ENCODE measurements around the gene KLF16.
A peak's percentile ranks its signal among the peaks of the same experiment; 100 is the strongest.

KLF16 gene

DNA sequence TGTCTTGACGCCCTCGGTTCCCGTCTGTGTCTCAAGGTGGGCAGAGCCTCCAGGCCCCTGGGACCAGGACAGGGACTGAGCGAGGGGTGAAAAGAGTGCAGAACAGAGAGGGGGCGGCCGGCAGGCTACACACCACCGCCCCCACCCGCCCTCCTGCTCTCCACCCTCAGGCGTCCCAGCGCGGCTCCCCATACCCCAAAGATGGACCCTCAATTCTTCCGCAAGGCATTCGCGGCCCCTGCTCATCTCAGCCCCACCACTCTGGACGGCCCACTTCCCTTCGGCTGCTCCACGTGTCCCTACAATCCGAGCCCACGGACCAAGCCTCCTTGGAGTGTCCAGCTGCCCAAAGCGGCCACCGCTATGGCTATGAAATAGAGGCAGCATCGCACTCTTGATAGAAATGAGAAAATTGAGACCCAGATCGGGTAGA, 1.8 kb downstream of the KLF16 start:
- H4K20me1 ChIP-seq (ENCODE audit: insufficient read depth, low read length) = no peaks in the 10 kb centered on the region
- H3K9me2 ChIP-seq (replicated peaks; ENCODE audit: insufficient read depth, low read length) = no peaks in the 10 kb centered on the region
- H3K79me2 ChIP-seq (ENCODE audit: low read length) = peaks cover 67% of the 10 kb centered on the region
- peak overlapping the region; percentile 69; the same call in 1 of the 2 replicates for H3K9ac ChIP-seq (ENCODE audit: low read length)
- peaks cover 31% of the 10 kb centered on the region for H3F3A ChIP-seq (ENCODE audit: insufficient read depth, low read length)
- peak overlapping the region; percentile 97 for H3K4me2 ChIP-seq (ENCODE audit: low read depth, low read length)
- H3K27ac ChIP-seq (ENCODE audit: low read length) = no peak overlapping the region
- H2AFZ ChIP-seq (ENCODE audit: low read length) = no peak overlapping the region
- peak overlapping the region; percentile 98 for H3K4me3 ChIP-seq (ENCODE audit: low read length)
- TF ChIP-seq EZH2phosphoT487 (IDR thresholded peaks at IDR 0.05; ENCODE audit: low read length) (no peak), EZH2 (optimal IDR thresholded peaks at IDR 0.05; ENCODE audit: low read depth, low read length) (no peak)
- TF ChIP-seq, protein P1, sequence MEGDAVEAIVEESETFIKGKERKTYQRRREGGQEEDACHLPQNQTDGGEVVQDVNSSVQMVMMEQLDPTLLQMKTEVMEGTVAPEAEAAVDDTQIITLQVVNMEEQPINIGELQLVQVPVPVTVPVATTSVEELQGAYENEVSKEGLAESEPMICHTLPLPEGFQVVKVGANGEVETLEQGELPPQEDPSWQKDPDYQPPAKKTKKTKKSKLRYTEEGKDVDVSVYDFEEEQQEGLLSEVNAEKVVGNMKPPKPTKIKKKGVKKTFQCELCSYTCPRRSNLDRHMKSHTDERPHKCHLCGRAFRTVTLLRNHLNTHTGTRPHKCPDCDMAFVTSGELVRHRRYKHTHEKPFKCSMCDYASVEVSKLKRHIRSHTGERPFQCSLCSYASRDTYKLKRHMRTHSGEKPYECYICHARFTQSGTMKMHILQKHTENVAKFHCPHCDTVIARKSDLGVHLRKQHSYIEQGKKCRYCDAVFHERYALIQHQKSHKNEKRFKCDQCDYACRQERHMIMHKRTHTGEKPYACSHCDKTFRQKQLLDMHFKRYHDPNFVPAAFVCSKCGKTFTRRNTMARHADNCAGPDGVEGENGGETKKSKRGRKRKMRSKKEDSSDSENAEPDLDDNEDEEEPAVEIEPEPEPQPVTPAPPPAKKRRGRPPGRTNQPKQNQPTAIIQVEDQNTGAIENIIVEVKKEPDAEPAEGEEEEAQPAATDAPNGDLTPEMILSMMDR (IDR thresholded peaks at IDR 0.05; ENCODE audit: low read length) = no peak
- DNase-seq = no peak
- H3K9me3 ChIP-seq (replicated peaks; ENCODE audit: insufficient read depth, low read length) = no peaks in the 10 kb centered on the region
- H3K4me1 ChIP-seq (ENCODE audit: low read length) = peaks cover 20% of the 10 kb centered on the region
- H3K27me3 ChIP-seq (replicated peaks; ENCODE audit: insufficient read depth, low read length) = no peaks in the 10 kb centered on the region
- no peaks in the 10 kb centered on the region for H3K36me3 ChIP-seq (replicated peaks; ENCODE audit: insufficient read depth, low read length)

DNA sequence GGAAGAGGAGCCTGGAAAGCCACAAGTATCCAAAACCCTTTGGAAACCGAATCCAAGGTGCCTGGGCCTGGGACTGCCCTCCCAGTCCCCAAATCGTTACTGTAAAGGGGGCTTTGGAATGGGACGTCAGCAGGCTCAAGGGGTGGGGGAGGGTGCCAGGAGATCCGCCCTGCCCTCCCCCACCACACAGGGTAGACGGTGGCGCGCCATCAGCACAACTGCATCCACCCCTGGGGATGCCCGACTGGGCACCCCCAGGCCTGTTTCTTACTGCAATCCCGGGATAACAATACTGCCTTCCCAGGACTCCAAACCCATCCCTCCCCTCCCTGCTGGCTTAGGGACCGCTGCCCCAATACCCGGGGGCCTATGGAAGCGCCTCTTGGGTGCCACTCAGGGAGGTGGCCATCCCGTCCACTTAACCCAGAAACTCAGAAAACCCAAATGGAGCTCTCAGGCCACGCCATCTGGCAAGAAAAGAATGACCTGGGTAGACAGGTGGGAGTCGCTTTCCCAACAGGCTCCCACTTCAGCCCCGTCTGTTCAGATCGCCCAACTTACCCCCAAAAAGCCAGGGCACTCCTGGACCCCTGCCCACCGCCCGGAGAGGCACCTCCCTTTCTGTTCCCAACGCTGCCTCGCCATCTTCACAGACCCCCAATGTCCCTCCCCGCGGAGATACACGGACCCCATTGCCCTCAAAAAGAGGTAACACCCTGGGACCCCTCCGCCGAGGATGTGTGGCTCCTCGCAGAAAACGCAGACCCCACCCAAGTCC, 2.4 kb downstream of the KLF16 start:
- TF ChIP-seq EZH2phosphoT487 (IDR thresholded peaks at IDR 0.05; ENCODE audit: low read length) (no peak), EZH2 (optimal IDR thresholded peaks at IDR 0.05; ENCODE audit: low read depth, low read length) (no peak)
- TF ChIP-seq, protein P1 (IDR thresholded peaks at IDR 0.05; ENCODE audit: low read length) = no peak
- Histone ChIP-seq H2AFZ (ENCODE audit: low read length) (no peak overlapping the region), H3K36me3 (replicated peaks; ENCODE audit: insufficient read depth, low read length) (no peaks in the 10 kb centered on the region), H3K4me3 (ENCODE audit: low read length) (peak overlapping the region; percentile 98; the same call in 1 of the 2 replicates), H3K79me2 (ENCODE audit: low read length) (peaks cover 73% of the 10 kb centered on the region), H3K4me1 (ENCODE audit: low read length) (peaks cover 22% of the 10 kb centered on the region), H3K4me2 (ENCODE audit: low read depth, low read length) (peak overlapping the region; percentile 97; the same call in 1 of the 2 replicates), H3K9ac (ENCODE audit: low read length) (no peak overlapping the region), H4K20me1 (ENCODE audit: insufficient read depth, low read length) (no peaks in the 10 kb centered on the region), H3F3A (ENCODE audit: insufficient read depth, low read length) (peaks cover 37% of the 10 kb centered on the region), H3K9me3 (replicated peaks; ENCODE audit: insufficient read depth, low read length) (no peaks in the 10 kb centered on the region), H3K27ac (ENCODE audit: low read length) (no peak overlapping the region), H3K9me2 (replicated peaks; ENCODE audit: insufficient read depth, low read length) (no peaks in the 10 kb centered on the region), H3K27me3 (replicated peaks; ENCODE audit: insufficient read depth, low read length) (no peaks in the 10 kb centered on the region)
- no peak for DNase-seq

DNA sequence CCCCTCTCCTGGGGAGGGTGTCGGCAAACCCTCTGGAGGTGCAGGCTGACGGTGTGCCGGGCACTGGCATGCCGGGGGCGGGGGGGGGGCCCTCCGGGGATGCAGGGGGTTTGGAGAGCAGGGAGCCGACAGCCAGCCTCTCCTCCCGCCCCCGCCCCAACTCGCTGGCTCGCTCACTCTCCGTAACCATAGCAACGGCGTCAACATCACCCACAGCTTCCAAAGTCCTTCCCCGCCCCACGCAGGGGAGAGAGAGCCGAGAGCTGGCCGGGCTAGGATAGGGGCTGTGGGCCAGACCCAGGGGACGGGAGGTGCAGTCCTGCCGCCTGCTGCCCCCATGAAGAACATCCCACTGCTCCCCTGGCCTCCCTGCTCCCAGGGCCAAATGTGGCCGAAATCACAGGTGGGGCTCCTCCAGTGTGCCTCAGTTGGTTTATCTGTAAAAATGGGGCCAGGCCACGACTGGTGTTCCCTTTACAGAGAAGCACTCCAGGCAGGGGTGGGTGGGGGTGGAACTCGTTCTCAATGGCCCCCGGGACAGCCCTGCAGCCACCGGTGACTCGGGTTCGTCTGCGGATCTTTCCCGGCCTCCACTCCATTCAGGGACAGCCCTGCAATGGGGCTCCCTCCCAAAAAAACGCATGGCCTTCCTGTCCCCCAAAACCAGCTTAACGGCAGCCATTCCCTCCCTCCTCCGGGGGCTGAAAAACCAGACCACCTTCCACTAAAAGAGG, 3.2 kb downstream of the KLF16 start:
- Histone ChIP-seq H3K9me2 (replicated peaks; ENCODE audit: insufficient read depth, low read length) (no peaks in the 10 kb centered on the region), H3K27me3 (replicated peaks; ENCODE audit: insufficient read depth, low read length) (no peaks in the 10 kb centered on the region), H2AFZ (ENCODE audit: low read length) (no peak overlapping the region), H3K9ac (ENCODE audit: low read length) (no peak overlapping the region), H3K4me2 (ENCODE audit: low read depth, low read length) (no peak overlapping the region), H3K27ac (ENCODE audit: low read length) (no peak overlapping the region), H3K9me3 (replicated peaks; ENCODE audit: insufficient read depth, low read length) (no peaks in the 10 kb centered on the region), H4K20me1 (ENCODE audit: insufficient read depth, low read length) (no peaks in the 10 kb centered on the region), H3K79me2 (ENCODE audit: low read length) (peaks cover 77% of the 10 kb centered on the region), H3K36me3 (replicated peaks; ENCODE audit: insufficient read depth, low read length) (no peaks in the 10 kb centered on the region), H3F3A (ENCODE audit: insufficient read depth, low read length) (peaks cover 42% of the 10 kb centered on the region), H3K4me1 (ENCODE audit: low read length) (peaks cover 27% of the 10 kb centered on the region), H3K4me3 (ENCODE audit: low read length) (no peak overlapping the region)
- TF ChIP-seq EZH2 (optimal IDR thresholded peaks at IDR 0.05; ENCODE audit: low read depth, low read length) (no peak), EZH2phosphoT487 (IDR thresholded peaks at IDR 0.05; ENCODE audit: low read length) (no peak)
- TF ChIP-seq, protein P1 (IDR thresholded peaks at IDR 0.05; ENCODE audit: low read length) = no peak
- no peak for DNase-seq

Measured in MM.1S (cell line).